Hepatocyte (in vitro differentiated cells): ENCODE data around the gene IKZF3. TPM values are rescaled to one million over a fixed set of nuclear protein-coding genes. Genes with fewer than 3 reads are reported as not detected.

Experiments used
- DNase-seq: peaks from one replicate; pipeline ENCODE4 v3.0.0-alpha.2; 2016; ENCODE audit warnings: low spot score
- H2AFZ ChIP-seq: fragments of 200-600 bp; sonication (generic); 2 replicates; pipeline ENCODE4 v1.6.0; 2016; ENCODE audit warnings: antibody characterized with exemption, mild to moderate bottlenecking
- H3K27ac ChIP-seq: fragments of 200-600 bp; sonication (generic); 2 replicates; pipeline ENCODE4 v1.5.1; 2016; ENCODE audit warnings: mild to moderate bottlenecking
- H3K27me3 ChIP-seq: fragments of 200-600 bp; sonication (generic); 2 replicates; pipeline ENCODE4 v1.6.1; 2016
- H3K36me3 ChIP-seq: fragments of 200-600 bp; sonication (generic); replicated peaks from 2 replicates; pipeline ENCODE4 v1.5.1; 2016; ENCODE audit warnings: low read depth; ENCODE audit not compliant: insufficient read depth
- H3K4me1 ChIP-seq: fragments of 200-600 bp; sonication (generic); 2 replicates; pipeline ENCODE4 v1.5.1; 2016; ENCODE audit warnings: mild to moderate bottlenecking, moderate library complexity; ENCODE audit not compliant: insufficient read depth
- H3K4me2 ChIP-seq: fragments of 200-600 bp; sonication (generic); 2 replicates; pipeline ENCODE4 v1.6.0; 2016
- H3K4me3 ChIP-seq: fragments of 200-600 bp; sonication (generic); 2 replicates; pipeline ENCODE4 v1.5.1; 2016; ENCODE audit warnings: mild to moderate bottlenecking
- H3K79me2 ChIP-seq: fragments of 200-600 bp; sonication (generic); 2 replicates; pipeline ENCODE4 v1.6.0; 2017; ENCODE audit warnings: mild to moderate bottlenecking
- H3K9me2 ChIP-seq: fragments of 200-600 bp; sonication (generic); replicated peaks from 2 replicates; pipeline ENCODE4 v1.6.0; 2017; ENCODE audit warnings: mild to moderate bottlenecking; ENCODE audit not compliant: insufficient read depth
- H3K9me3 ChIP-seq: fragments of 200-600 bp; sonication (generic); 2 replicates; pipeline ENCODE4 v1.5.1; 2016; ENCODE audit warnings: low read depth, mild to moderate bottlenecking
- H4K20me1 ChIP-seq: fragments of 200-600 bp; sonication (generic); 2 replicates; pipeline ENCODE4 v1.6.0; 2016; ENCODE audit warnings: mild to moderate bottlenecking; ENCODE audit not compliant: insufficient read depth, poor library complexity, severe bottlenecking
- CTCF ChIP-seq: fragments of 200-600 bp; sonication (generic); IDR thresholded peaks from 2 replicates; pipeline ENCODE4 v1.5.1; 2016; ENCODE audit warnings: antibody characterized with exemption, mild to moderate bottlenecking; ENCODE audit not compliant: poor library complexity
- EZH2 ChIP-seq: fragments of 200-600 bp; sonication (generic); IDR thresholded peaks from 2 replicates; pipeline ENCODE4 v1.6.1; 2016; ENCODE audit warnings: antibody characterized with exemption, mild to moderate bottlenecking, borderline replicate concordance
- EZH2phosphoT487 ChIP-seq: fragments of 200-600 bp; sonication (generic); IDR thresholded peaks from one replicate; pipeline ENCODE4 v1.6.1; 2018; ENCODE audit warnings: antibody characterized with exemption, mild to moderate bottlenecking, low read depth, moderate library complexity; ENCODE audit not compliant: unreplicated experiment, severe bottlenecking
- WGBS: methylation state at CpG from one replicate; pipeline ENCODE4 v1.1.6; 2016; ENCODE audit warnings: low lambda C conversion rate; ENCODE audit errors: missing lambda C conversion rate; 5-methylcytosine and 5-hydroxymethylcytosine counted together
- polyA plus RNA-seq: library from polyadenylated mRNA; unstranded; fragments of >200 nt; fragmentation: Nextera tagmentation; extraction: Ambion mirVana; gene quantifications from 2 replicates; pipeline ENCODE4 v1.2.1, GENCODE V29; 2016
- total RNA-seq: library from RNA; depleted of rRNA; stranded (reverse); fragments of >200 nt; gene quantifications from 2 replicates; pipeline ENCODE4 v1.2.3, GENCODE V29; 2014

IKZF3 gene
- total and polyA plus RNA-seq, 2 experiments from 2014 or later, result under 0.01 TPM; not detected in 1

GRCh38 chr17:39845052-39845846 lies 18.9 kb downstream of the IKZF3 start:
- no peaks in the 10 kb centered on the region for H3K9me3 ChIP-seq
- TF ChIP-seq CTCF (no peak), EZH2phosphoT487 (no peak), EZH2 (no peak)
- no peaks in the 10 kb centered on the region for H3K79me2 ChIP-seq
- no peaks in the 10 kb centered on the region for H4K20me1 ChIP-seq
- no peak overlapping the region for H3K27ac ChIP-seq
- H3K4me1 ChIP-seq, result no peaks in the 10 kb centered on the region
- H3K9me2 ChIP-seq, result no peaks in the 10 kb centered on the region
- no peak for DNase-seq
- H3K36me3 ChIP-seq, result no peaks in the 10 kb centered on the region
- no peak overlapping the region for H3K4me3 ChIP-seq
- WGBS, result 86% methylated on average over 8 of the region's 8 CpGs
- H3K27me3 ChIP-seq, result peaks cover 18% of the 10 kb centered on the region
- no peak overlapping the region for H3K4me2 ChIP-seq
- H2AFZ ChIP-seq, result no peak overlapping the region

- WGBS, result 83% methylated on average over 2 of the region's 2 CpGs
- TF ChIP-seq EZH2phosphoT487 (no peak), EZH2 (no peak)
- H3K9me3 ChIP-seq, result peaks cover 8% of the 10 kb centered on the region
- H3K27ac ChIP-seq, result no peak overlapping the region
- H3K4me2 ChIP-seq, result no peak overlapping the region
- no peaks in the 10 kb centered on the region for H3K4me1 ChIP-seq
- H2AFZ ChIP-seq, result no peak overlapping the region
- no peaks in the 10 kb centered on the region for H3K36me3 ChIP-seq
- no peaks in the 10 kb centered on the region for H3K9me2 ChIP-seq
- peaks cover 3% of the 10 kb centered on the region for H3K27me3 ChIP-seq
- no peaks in the 10 kb centered on the region for H4K20me1 ChIP-seq
- H3K79me2 ChIP-seq, result no peaks in the 10 kb centered on the region
- no peak for DNase-seq
- H3K4me3 ChIP-seq, result no peak overlapping the region
These were observed 22.9 kb downstream of the IKZF3 start for GRCh38 chr17:39841134-39841683.

GRCh38 chr17:39838784-39839183 lies 25.3 kb downstream of the IKZF3 start:
- Histone ChIP-seq H3K27ac (no peak overlapping the region), H3K9me2 (no peaks in the 10 kb centered on the region), H3K36me3 (no peaks in the 10 kb centered on the region), H3K9me3 (peaks cover 8% of the 10 kb centered on the region), H4K20me1 (no peaks in the 10 kb centered on the region), H3K4me3 (no peak overlapping the region), H3K79me2 (no peaks in the 10 kb centered on the region), H3K4me1 (no peaks in the 10 kb centered on the region), H3K4me2 (no peak overlapping the region), H2AFZ (no peak overlapping the region), H3K27me3 (no peaks in the 10 kb centered on the region)
- no peak for DNase-seq
- 75% methylated on average over 1 of the region's 1 CpG for WGBS
- TF ChIP-seq CTCF (no peak), EZH2phosphoT487 (no peak), EZH2 (no peak)

- H3K4me3 ChIP-seq, result no peak overlapping the region
- no peaks in the 10 kb centered on the region for H3K9me2 ChIP-seq
- no peak for DNase-seq
- no peak overlapping the region for H3K27ac ChIP-seq
- no peaks in the 10 kb centered on the region for H4K20me1 ChIP-seq
- H2AFZ ChIP-seq, result no peak overlapping the region
- WGBS, result 86% methylated on average over 1 of the region's 1 CpG
- no peaks in the 10 kb centered on the region for H3K4me1 ChIP-seq
- peaks cover 8% of the 10 kb centered on the region for H3K9me3 ChIP-seq
- no peaks in the 10 kb centered on the region for H3K79me2 ChIP-seq
- no peaks in the 10 kb centered on the region for H3K27me3 ChIP-seq
- no peak overlapping the region for H3K4me2 ChIP-seq
- H3K36me3 ChIP-seq, result no peaks in the 10 kb centered on the region
- TF ChIP-seq EZH2 (no peak), CTCF (no peak), EZH2phosphoT487 (no peak)
These were observed 26.1 kb downstream of the IKZF3 start for GRCh38 chr17:39838057-39838456.
